Karpas-422 (cell line): ENCODE data around the gene INKA2. TPM values are rescaled to one million over a fixed set of nuclear protein-coding genes. Genes with fewer than 3 reads are reported as not detected.

Source experiments
- DNase-seq: peaks from one replicate; pipeline ENCODE4 v3.0.0-alpha.2; 2015
- H2AFZ ChIP-seq: fragments of 200-600 bp; sonication (generic); 2 replicates; pipeline ENCODE4 v1.6.1; 2014; ENCODE audit warnings: antibody characterized with exemption, low read length, mixed read lengths
- H3K27ac ChIP-seq: fragments of 200-600 bp; sonication (generic); 2 replicates; pipeline ENCODE4 v1.5.1; 2014; ENCODE audit warnings: mild to moderate bottlenecking, low read length, moderate library complexity
- H3K27me3 ChIP-seq: fragments of 200-600 bp; sonication (generic); 2 replicates; pipeline ENCODE4 v1.6.1; 2014; ENCODE audit warnings: low read length, mixed read lengths
- H3K36me3 ChIP-seq: fragments of 200-600 bp; sonication (generic); 2 replicates; pipeline ENCODE4 v1.6.1; 2014; ENCODE audit warnings: low read length, mixed read lengths; ENCODE audit not compliant: insufficient read depth
- H3K4me1 ChIP-seq: fragments of 200-600 bp; sonication (generic); 2 replicates; pipeline ENCODE4 v1.6.1; 2014; ENCODE audit warnings: mild to moderate bottlenecking, low read length, mixed read lengths
- H3K4me2 ChIP-seq: fragments of 200-600 bp; sonication (generic); 2 replicates; pipeline ENCODE4 v1.6.1; 2014; ENCODE audit warnings: low read length, low read depth, mild to moderate bottlenecking; ENCODE audit not compliant: poor library complexity, severe bottlenecking
- H3K4me3 ChIP-seq: fragments of 200-600 bp; sonication (generic); 2 replicates; pipeline ENCODE4 v1.5.1; 2014; ENCODE audit warnings: mild to moderate bottlenecking, antibody characterized with exemption, low read length, mixed read lengths
- H3K79me2 ChIP-seq: fragments of 200-600 bp; sonication (generic); 2 replicates; pipeline ENCODE4 v1.6.1; 2014; ENCODE audit warnings: mild to moderate bottlenecking, low read length, mixed read lengths
- H3K9ac ChIP-seq: fragments of 200-600 bp; sonication (generic); 2 replicates; pipeline ENCODE4 v1.6.0; 2014; ENCODE audit warnings: low read length
- H3K9me2 ChIP-seq: fragments of 200-600 bp; sonication (generic), shearing (Covaris generic); replicated peaks from 2 replicates; pipeline ENCODE4 v1.6.0; 2014; ENCODE audit warnings: mild to moderate bottlenecking, low read length, moderate library complexity; ENCODE audit not compliant: insufficient read depth
- H3K9me3 ChIP-seq: fragments of 300-700, 200-600 bp; sonication (generic); 2 replicates; pipeline ENCODE4 v1.6.1; 2014; ENCODE audit warnings: low read length, mixed read lengths
- H4K20me1 ChIP-seq: fragments of 200-600 bp; sonication (generic); 2 replicates; pipeline ENCODE4 v1.6.1; 2014; ENCODE audit warnings: mild to moderate bottlenecking, antibody characterized with exemption, low read length, low read depth; ENCODE audit not compliant: insufficient read depth
- total RNA-seq: library from RNA; depleted of rRNA; stranded (reverse); fragments of >200 nt; shearing (Covaris generic); gene quantifications from 2 replicates; pipeline ENCODE4 v1.2.3, GENCODE V29; 2014; ENCODE audit warnings: low replicate concordance

INKA2 gene
- total RNA-seq, 1 experiment from 2014 or later, result 1.1 TPM

GRCh38 chr1:111738436-111739193, 580 bp downstream of the INKA2 start:
- no peaks in the 10 kb centered on the region for H3K79me2 ChIP-seq
- H3K27me3 ChIP-seq, result no peaks in the 10 kb centered on the region
- H3K4me2 ChIP-seq, result peak overlapping the region; percentile 95
- H3K9ac ChIP-seq, result peak overlapping the region; percentile 74
- DNase-seq, result peak; percentile 83
- peaks cover 30% of the 10 kb centered on the region for H3K4me1 ChIP-seq
- no peaks in the 10 kb centered on the region for H3K9me2 ChIP-seq
- no peaks in the 10 kb centered on the region for H3K9me3 ChIP-seq
- H2AFZ ChIP-seq, result peak overlapping the region; percentile 84
- peak overlapping the region; percentile 63 for H3K27ac ChIP-seq
- no peaks in the 10 kb centered on the region for H3K36me3 ChIP-seq
- peak overlapping the region; percentile 67 for H3K4me3 ChIP-seq
- peaks cover 12% of the 10 kb centered on the region; the same call in 1 of the 2 replicates for H4K20me1 ChIP-seq

- no peaks in the 10 kb centered on the region for H3K27me3 ChIP-seq
- DNase-seq, result no peak
- peak overlapping the region; percentile 74 for H3K9ac ChIP-seq
- H3K9me2 ChIP-seq, result no peaks in the 10 kb centered on the region
- 0 out of 2 replicates have a peak overlapping the region, but pooled peaks have one; percentile 63 for H3K27ac ChIP-seq
- H3K36me3 ChIP-seq, result no peaks in the 10 kb centered on the region
- H3K4me3 ChIP-seq, result peak overlapping the region; percentile 67
- peaks cover 12% of the 10 kb centered on the region; the same call in 1 of the 2 replicates for H4K20me1 ChIP-seq
- no peaks in the 10 kb centered on the region for H3K9me3 ChIP-seq
- peaks cover 30% of the 10 kb centered on the region for H3K4me1 ChIP-seq
- no peak overlapping the region for H2AFZ ChIP-seq
- H3K4me2 ChIP-seq, result peak overlapping the region; percentile 95
- no peaks in the 10 kb centered on the region for H3K79me2 ChIP-seq
These were observed 1.1 kb downstream of the INKA2 start for GRCh38 chr1:111738133-111738435.

GRCh38 chr1:111737216-111738132, 1.7 kb downstream of the INKA2 start:
- Histone ChIP-seq H3K9ac (peak overlapping the region; percentile 74), H3K27ac (no peak overlapping the region), H3K4me3 (peak overlapping the region; percentile 67), H3K4me1 (peaks cover 30% of the 10 kb centered on the region), H3K79me2 (no peaks in the 10 kb centered on the region), H3K9me2 (no peaks in the 10 kb centered on the region), H3K9me3 (no peaks in the 10 kb centered on the region), H3K36me3 (no peaks in the 10 kb centered on the region), H3K4me2 (peak overlapping the region; percentile 95), H4K20me1 (peaks cover 12% of the 10 kb centered on the region; the same call in 1 of the 2 replicates), H2AFZ (no peak overlapping the region), H3K27me3 (no peaks in the 10 kb centered on the region)
- DNase-seq, result no peak

DNA sequence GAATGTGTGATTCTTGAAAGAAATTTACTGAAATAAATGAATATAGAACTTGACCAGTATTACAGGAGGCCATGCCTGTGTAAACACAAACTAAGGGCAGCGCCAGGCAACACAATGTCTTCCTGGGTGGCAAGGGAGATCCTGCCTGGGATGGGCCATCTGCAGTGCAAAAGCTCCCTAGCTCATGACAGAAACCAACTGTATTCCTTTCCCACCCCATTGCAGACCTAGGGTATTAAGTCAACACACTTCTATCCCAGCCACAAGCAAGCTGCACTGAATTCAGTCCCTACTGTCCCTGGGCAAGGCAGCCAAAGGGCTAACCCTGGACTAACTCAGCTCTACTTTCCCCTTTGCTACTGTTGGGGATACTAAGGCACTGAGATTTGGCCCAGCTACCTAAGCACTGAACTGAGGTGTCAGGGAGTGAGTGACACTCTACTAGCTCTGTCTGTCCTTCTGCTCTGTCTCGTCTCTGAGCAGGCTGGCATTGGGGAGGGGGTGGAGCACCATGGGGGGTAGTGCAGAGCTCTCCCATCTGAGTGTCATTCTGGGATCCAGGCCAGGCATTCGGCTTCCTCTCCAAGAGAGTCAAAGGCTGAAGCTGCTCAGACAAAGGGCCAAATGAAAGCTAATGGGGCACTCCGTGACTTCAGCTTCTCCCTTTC, 2.5 kb downstream of the INKA2 start:
- H3K4me3 ChIP-seq, result peak overlapping the region; percentile 67; the same call in 1 of the 2 replicates
- H3K36me3 ChIP-seq, result no peaks in the 10 kb centered on the region
- H3K4me1 ChIP-seq, result peaks cover 30% of the 10 kb centered on the region
- peak overlapping the region; percentile 74; the same call in 1 of the 2 replicates for H3K9ac ChIP-seq
- H3K4me2 ChIP-seq, result peak overlapping the region; percentile 95
- H3K9me3 ChIP-seq, result no peaks in the 10 kb centered on the region
- H3K9me2 ChIP-seq, result no peaks in the 10 kb centered on the region
- peaks cover 12% of the 10 kb centered on the region; the same call in 1 of the 2 replicates for H4K20me1 ChIP-seq
- no peaks in the 10 kb centered on the region for H3K79me2 ChIP-seq
- H2AFZ ChIP-seq, result no peak overlapping the region
- H3K27me3 ChIP-seq, result no peaks in the 10 kb centered on the region
- DNase-seq, result no peak
- H3K27ac ChIP-seq, result no peak overlapping the region

DNA sequence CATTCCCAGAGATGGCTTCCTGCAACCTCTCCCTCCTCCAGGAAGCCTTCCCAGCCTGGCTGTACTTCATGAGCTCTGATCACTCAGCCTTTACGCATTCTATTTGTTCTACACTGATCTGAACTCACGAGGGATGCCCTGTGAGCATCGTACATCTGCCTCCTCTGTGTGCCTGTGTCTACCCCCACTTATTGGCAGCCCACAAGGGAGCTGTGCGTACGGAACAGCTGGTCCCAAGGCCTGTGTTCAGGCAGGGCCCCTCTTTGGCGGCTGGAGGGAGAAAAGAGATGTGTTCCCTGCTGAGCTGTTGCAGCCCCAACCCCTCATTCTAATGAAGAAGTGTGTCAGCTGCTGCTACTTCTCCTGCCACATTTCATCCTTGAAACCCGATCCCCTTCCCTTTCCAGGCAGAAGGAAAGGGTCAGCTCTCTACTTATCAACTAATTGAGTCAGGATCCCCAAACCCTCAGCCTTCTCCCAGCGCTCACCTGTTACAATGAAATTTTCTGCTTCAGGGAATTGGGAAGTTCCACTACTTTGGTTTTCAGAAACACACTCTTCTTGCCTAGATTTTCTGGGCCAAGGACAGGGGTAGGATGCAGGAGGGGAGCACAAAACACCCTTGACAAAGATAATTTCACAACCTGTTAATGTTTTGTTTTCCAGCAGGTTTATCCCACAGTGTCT, 3.2 kb downstream of the INKA2 start:
- H2AFZ ChIP-seq, result no peak overlapping the region
- no peak overlapping the region for H3K27ac ChIP-seq
- H3K36me3 ChIP-seq, result no peaks in the 10 kb centered on the region
- no peak overlapping the region for H3K4me2 ChIP-seq
- no peaks in the 10 kb centered on the region for H3K27me3 ChIP-seq
- no peaks in the 10 kb centered on the region for H3K9me2 ChIP-seq
- H3K9ac ChIP-seq, result no peak overlapping the region
- H3K4me3 ChIP-seq, result no peak overlapping the region
- peaks cover 30% of the 10 kb centered on the region for H3K4me1 ChIP-seq
- H4K20me1 ChIP-seq, result peaks cover 12% of the 10 kb centered on the region; the same call in 1 of the 2 replicates
- H3K9me3 ChIP-seq, result no peaks in the 10 kb centered on the region
- H3K79me2 ChIP-seq, result no peaks in the 10 kb centered on the region
- no peak for DNase-seq

- Histone ChIP-seq H3K9me2 (no peaks in the 10 kb centered on the region), H3K4me1 (peaks cover 30% of the 10 kb centered on the region), H3K79me2 (no peaks in the 10 kb centered on the region), H3K9me3 (no peaks in the 10 kb centered on the region), H3K27ac (no peak overlapping the region), H3K9ac (no peak overlapping the region), H3K4me2 (no peak overlapping the region), H3K36me3 (no peaks in the 10 kb centered on the region), H3K4me3 (no peak overlapping the region), H4K20me1 (peaks cover 12% of the 10 kb centered on the region; the same call in 1 of the 2 replicates), H3K27me3 (no peaks in the 10 kb centered on the region), H2AFZ (no peak overlapping the region)
- DNase-seq, result no peak
These were observed 3.9 kb downstream of the INKA2 start for GRCh38 chr1:111735321-111735720.

GRCh38 chr1:111734856-111735255, 4.3 kb downstream of the INKA2 start:
- H3K4me3 ChIP-seq, result no peak overlapping the region
- no peak overlapping the region for H3K4me2 ChIP-seq
- DNase-seq, result no peak
- H3K9me2 ChIP-seq, result no peaks in the 10 kb centered on the region
- no peaks in the 10 kb centered on the region for H3K36me3 ChIP-seq
- no peak overlapping the region for H3K9ac ChIP-seq
- H4K20me1 ChIP-seq, result peaks cover 12% of the 10 kb centered on the region; the same call in 1 of the 2 replicates
- no peaks in the 10 kb centered on the region for H3K9me3 ChIP-seq
- no peak overlapping the region for H2AFZ ChIP-seq
- H3K4me1 ChIP-seq, result peaks cover 27% of the 10 kb centered on the region
- no peak overlapping the region for H3K27ac ChIP-seq
- H3K79me2 ChIP-seq, result no peaks in the 10 kb centered on the region
- H3K27me3 ChIP-seq, result no peaks in the 10 kb centered on the region
